Measurements from ENCODE around the gene GALNT10.

Gene GALNT10

DNA sequence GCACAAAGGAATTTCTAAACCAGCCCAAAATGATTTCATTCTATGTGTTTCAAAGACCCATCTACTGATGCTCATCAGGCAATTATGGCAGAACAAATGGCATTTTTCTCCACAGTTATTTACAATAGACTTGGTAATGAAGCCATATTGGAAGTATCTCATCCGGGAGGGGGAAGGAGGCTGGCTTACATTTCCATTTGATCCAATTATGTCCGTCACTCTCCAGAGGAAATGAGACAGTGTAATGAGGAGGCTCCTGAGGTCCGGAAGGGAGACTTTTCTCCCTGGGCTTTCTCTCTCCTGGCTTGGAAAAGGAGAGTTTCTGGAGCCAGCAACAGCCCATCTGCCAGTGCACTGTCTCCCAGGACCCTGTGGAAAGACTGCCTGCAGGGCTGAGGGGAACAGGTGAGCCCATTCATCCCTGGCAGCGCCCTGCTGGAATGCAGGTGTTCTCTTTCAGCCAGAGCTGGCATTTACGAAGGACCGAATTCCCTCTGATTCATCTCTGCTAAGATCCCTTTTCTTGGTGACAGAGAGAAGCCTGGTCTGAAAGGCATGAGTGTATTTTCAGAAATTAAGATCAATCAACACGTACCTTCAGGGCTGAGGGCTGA, 200.3 kb downstream of the GALNT10 start:
- H3K27ac ChIP-seq: no peak overlapping the region
- no peak for DNase-seq (ENCODE audit: low read depth, low spot score)

- DNase-seq (ENCODE audit: low read depth, low spot score): no peak
- no peak overlapping the region for H3K27ac ChIP-seq
These were observed 201.3 kb downstream of the GALNT10 start for GRCh38 chr5:154391788-154392187.

DNA sequence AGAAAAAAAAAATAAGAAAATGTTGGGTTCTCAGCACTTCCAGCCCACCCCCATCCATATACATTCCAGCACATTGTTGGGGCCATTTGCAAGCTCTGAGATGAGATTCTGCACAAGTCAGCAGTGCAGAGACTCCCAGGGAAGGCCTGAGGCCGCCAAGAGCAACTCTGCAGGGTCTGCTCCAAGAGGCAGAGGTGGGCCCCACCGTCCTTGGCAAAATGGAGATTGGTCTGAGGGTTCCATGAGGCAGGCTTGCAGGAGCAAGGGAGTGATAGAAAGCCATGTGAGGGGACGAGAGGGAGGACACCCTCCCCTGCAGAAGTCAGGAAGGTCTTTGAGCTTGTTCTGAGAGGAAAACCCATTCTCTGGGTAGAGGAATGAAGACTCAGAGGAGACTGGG, 203.3 kb downstream of the GALNT10 start:
- H3K27ac ChIP-seq: no peak overlapping the region
- no peak for DNase-seq (ENCODE audit: low read depth, low spot score)

DNA sequence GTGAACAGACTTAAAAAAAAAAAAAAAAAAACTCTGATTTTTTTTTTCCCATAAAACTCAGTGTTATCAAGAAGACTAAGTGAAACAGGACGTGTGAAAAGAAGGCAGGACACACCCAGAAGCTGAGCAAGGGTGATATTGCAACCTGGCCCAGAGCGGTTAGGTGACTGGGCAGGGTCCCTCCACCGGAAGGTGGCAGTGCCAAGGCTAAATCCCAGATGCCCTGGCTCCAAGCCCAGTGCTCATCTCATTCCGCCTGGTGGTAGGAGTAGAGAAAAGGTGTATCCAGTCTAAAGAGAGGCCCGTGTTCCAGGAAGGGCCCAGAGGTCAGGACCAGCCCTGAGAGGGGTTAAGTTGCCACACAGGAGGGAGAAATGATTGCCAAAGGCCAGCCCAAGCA, 203.8 kb downstream of the GALNT10 start:
- no peak overlapping the region for H3K27ac ChIP-seq
- DNase-seq (ENCODE audit: low read depth, low spot score): no peak

- peak; percentile 44 for DNase-seq (ENCODE audit: low read depth, low spot score)
- H3K27ac ChIP-seq: no peak overlapping the region
These were observed 205.0 kb downstream of the GALNT10 start for GRCh38 chr5:154395407-154396106.

GRCh38 chr5:154396128-154396527, 205.6 kb downstream of the GALNT10 start:
- no peak overlapping the region for H3K27ac ChIP-seq
- DNase-seq (ENCODE audit: low read depth, low spot score): no peak

DNA sequence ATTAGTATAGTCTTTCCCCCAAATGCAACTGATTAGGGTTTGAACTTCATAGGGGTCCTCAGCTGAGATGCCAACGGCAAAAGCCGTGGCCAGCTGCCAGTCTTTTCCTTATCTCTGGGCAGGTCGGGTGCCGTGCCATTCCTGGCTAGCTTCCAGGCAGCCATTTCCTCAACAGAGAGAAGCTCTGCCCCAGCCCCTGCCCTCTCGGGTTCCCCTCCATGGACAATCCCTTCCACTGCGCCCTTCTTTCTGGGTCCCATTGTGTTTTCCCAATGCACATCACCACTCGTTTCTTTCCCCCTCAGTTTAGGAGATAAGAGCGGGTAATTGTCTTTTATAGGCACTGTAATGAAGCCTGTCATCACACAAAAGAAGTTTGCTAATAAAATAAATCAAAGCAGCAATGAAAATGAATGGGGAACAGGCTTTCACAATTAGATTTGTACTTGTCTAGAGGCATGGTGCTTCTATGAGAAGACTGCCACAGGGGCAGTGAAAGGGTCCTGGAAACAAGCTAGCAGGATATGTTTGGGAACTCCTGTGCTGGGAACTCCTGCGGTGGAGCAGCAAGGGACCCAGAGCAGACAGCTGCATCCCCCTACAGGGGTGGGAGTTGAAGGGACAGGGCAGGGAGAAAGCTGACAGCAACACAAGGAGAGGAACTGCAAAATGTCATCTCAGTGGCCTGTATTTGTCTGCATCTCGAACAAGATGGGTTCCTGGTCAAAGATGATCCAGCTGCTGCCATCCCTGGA, 207.3 kb downstream of the GALNT10 start:
- no peak overlapping the region for H3K27ac ChIP-seq
- no peak for DNase-seq (ENCODE audit: low read depth, low spot score)

DNA sequence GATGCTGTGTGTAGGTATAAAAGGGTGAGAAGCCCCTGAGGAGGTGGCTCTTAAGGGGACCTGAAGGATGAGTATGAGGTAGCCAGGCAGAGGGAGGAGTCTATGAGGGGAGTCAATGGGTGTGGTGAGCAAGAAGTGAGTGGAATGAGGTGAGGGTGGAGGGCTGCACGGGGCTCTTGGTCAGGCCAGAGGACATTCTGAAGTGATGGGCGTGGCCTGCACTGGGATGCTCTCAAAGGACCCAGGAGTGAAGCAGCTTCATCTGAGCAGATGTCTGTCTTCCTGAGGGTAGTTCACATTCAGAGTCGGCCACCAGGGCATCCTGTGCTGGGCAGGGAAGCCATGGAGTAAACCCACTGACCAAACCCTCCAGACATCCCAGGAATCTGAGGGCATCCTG, 210.1 kb downstream of the GALNT10 start:
- H3K27ac ChIP-seq: no peak overlapping the region
- DNase-seq (ENCODE audit: low read depth, low spot score): no peak

DNA sequence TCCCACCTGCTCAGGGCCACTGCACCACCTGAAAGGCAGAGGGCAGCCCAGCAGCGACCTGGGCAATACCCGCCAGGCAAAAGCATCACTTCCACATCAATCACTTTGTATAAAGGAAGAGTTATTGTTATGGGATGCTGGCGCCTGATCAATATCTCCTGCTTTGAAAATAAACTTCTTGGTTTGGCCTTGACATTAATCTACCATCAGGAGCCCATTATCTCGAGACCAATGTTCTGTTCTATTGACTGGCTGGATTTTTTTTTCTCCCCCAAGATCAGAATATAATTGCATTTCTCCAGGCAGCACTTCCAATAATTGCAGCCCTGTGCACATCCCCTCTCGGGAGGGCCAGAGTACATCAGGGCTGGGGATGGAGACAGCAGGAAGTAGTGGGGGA, 210.8 kb downstream of the GALNT10 start:
- H3K27ac ChIP-seq: no peak overlapping the region
- no peak for DNase-seq (ENCODE audit: low read depth, low spot score)

- no peak for DNase-seq (ENCODE audit: low read depth, low spot score)
- H3K27ac ChIP-seq: no peak overlapping the region
These were observed 211.4 kb downstream of the GALNT10 start for GRCh38 chr5:154401931-154402330.

DNA sequence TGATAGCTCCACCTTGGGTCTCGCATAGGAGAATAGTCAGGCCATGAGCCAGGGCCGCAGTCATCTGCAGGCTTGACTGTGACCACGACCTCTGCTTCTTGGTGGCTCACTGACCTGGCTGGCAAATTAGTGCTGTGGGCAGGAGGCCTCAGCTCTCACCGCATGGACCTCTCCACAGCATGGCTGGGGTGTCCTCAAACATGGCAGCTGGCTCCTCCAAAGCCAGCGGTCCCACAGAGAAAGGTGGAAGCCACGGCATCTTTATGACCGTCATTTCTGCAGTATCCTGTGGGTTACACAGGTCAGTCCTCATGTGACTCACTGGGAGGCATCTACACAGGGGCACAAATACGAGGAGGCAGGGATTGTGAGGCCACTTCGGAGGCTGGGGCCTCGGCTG, 212.1 kb downstream of the GALNT10 start:
- H3K27ac ChIP-seq: no peak overlapping the region
- no peak for DNase-seq (ENCODE audit: low read depth, low spot score)

GRCh38 chr5:154403234-154403633, 212.7 kb downstream of the GALNT10 start:
- H3K27ac ChIP-seq: no peak overlapping the region
- no peak for DNase-seq (ENCODE audit: low read depth, low spot score)

- no peak for DNase-seq (ENCODE audit: low read depth, low spot score)
- H3K27ac ChIP-seq: no peak overlapping the region
These were observed 213.3 kb downstream of the GALNT10 start for GRCh38 chr5:154403776-154404387.

GRCh38 chr5:154405078-154405792, 214.7 kb downstream of the GALNT10 start:
- no peak overlapping the region for H3K27ac ChIP-seq
- no peak for DNase-seq (ENCODE audit: low read depth, low spot score)

GRCh38 chr5:154406231-154406630, 215.7 kb downstream of the GALNT10 start:
- DNase-seq (ENCODE audit: low read depth, low spot score): peak; percentile 73
- H3K27ac ChIP-seq: no peak overlapping the region

DNA sequence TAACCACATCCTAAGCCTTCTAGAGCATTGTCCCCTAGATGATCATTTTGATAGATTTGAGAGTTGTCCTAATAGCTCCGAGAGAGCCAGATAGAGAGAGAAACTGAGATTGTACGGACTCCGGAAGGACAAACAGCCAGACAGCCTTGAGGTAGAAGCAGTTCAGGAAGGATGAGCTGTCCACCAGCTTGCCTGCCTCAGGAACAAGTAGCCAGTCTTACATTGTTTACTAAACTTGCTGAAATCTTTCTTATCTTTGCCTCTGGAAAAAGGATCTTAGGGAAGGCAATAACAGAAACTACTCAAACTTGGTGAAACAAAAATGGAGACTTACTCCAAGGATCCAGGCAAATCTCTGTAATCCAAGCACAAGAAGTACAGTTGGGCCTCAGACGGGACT, 216.3 kb downstream of the GALNT10 start:
- no peak overlapping the region for H3K27ac ChIP-seq
- DNase-seq (ENCODE audit: low read depth, low spot score): no peak

- DNase-seq (ENCODE audit: low read depth, low spot score): no peak
- H3K27ac ChIP-seq: no peak overlapping the region
These were observed 218.3 kb downstream of the GALNT10 start for GRCh38 chr5:154408811-154409210.

- DNase-seq (ENCODE audit: low read depth, low spot score): no peak
- H3K27ac ChIP-seq: no peak overlapping the region
These were observed 218.8 kb downstream of the GALNT10 start for GRCh38 chr5:154409230-154409840.

GRCh38 chr5:154410008-154410407, 219.5 kb downstream of the GALNT10 start:
- no peak for DNase-seq (ENCODE audit: low read depth, low spot score)
- H3K27ac ChIP-seq: no peak overlapping the region

- DNase-seq (ENCODE audit: low read depth, low spot score): no peak
- H3K27ac ChIP-seq: no peak overlapping the region
These were observed 220.3 kb downstream of the GALNT10 start for GRCh38 chr5:154410786-154411185.

Measured in epithelial cell of prostate (primary cell).